ENCODE data around the gene TRIM54.
"Not testable (repeated sequence)": the region's sequence is repeated elsewhere in the genome, so short reads cannot be mapped to it uniquely, and the experiment has no call there.

Gene TRIM54

GRCh38 chr2:27256855-27257454 is 25.3 kb upstream of the TRIM54 start:
- FAIRE-seq (no peak), DNase-seq (ENCODE audit: low spot score) (no peak)

GRCh38 chr2:27258051-27258450 is 24.2 kb upstream of the TRIM54 start:
- DNase-seq (ENCODE audit: low spot score) (no peak), FAIRE-seq (no peak)

GRCh38 chr2:27261241-27261925 is 20.8 kb upstream of the TRIM54 start:
- no peak for FAIRE-seq

GRCh38 chr2:27261926-27262298 is 20.3 kb upstream of the TRIM54 start:
- DNase-seq (ENCODE audit: low spot score): no peak

More at GRCh38 chr2:27261241-27261925, 20.8 kb upstream of the TRIM54 start:
- no peak for DNase-seq (ENCODE audit: low spot score)

GRCh38 chr2:27262379-27263286 is 19.6 kb upstream of the TRIM54 start, which contains the start of gene SLC30A3:
Gene SLC30A3, minus strand, starts transcription at chr2:27263047. Its CDS starts 141 bp downstream, at chr2:27262906.
- FAIRE-seq: no peak

More at GRCh38 chr2:27261926-27262298, 20.3 kb upstream of the TRIM54 start:
- FAIRE-seq: no peak

GRCh38 chr2:27263287-27264252 is 18.7 kb upstream of the TRIM54 start:
- no peak for FAIRE-seq
- no peak for DNase-seq (ENCODE audit: low spot score)

More at GRCh38 chr2:27262379-27263286, 19.6 kb upstream of the TRIM54 start, which contains the start of gene SLC30A3:
- no peak for DNase-seq (ENCODE audit: low spot score)

GRCh38 chr2:27264253-27264752 is 17.9 kb upstream of the TRIM54 start:
- FAIRE-seq (no peak), DNase-seq (ENCODE audit: low spot score) (no peak)

GRCh38 chr2:27264753-27265535 is 17.3 kb upstream of the TRIM54 start:
- no peak for DNase-seq (ENCODE audit: low spot score)
- FAIRE-seq: no peak

GRCh38 chr2:27265536-27265870 is 16.7 kb upstream of the TRIM54 start:
- no peak for FAIRE-seq

GRCh38 chr2:27268296-27268695 is 13.9 kb upstream of the TRIM54 start:
- DNase-seq (ENCODE audit: low spot score); FAIRE-seq: not testable (repeated sequence)

More at GRCh38 chr2:27265536-27265870, 16.7 kb upstream of the TRIM54 start:
- DNase-seq (ENCODE audit: low spot score): no peak

GRCh38 chr2:27270131-27270530 is 12.1 kb upstream of the TRIM54 start:
- DNase-seq (ENCODE audit: low spot score) (no peak), FAIRE-seq (no peak)

GRCh38 chr2:27270670-27271069 is 11.6 kb upstream of the TRIM54 start:
- no peak for FAIRE-seq
- no peak for DNase-seq (ENCODE audit: low spot score)

GRCh38 chr2:27271631-27272340 is 10.4 kb upstream of the TRIM54 start:
- DNase-seq (ENCODE audit: low spot score) (no peak), FAIRE-seq (no peak)

GRCh38 chr2:27272537-27273522 is 9.4 kb upstream of the TRIM54 start:
- not testable (repeated sequence) for FAIRE-seq; DNase-seq (ENCODE audit: low spot score)

GRCh38 chr2:27275211-27276150 is 6.7 kb upstream of the TRIM54 start, which contains the start of gene DNAJC5G:
Gene DNAJC5G, plus strand, starts transcription at chr2:27275433. Its CDS starts 1,296 bp downstream, at chr2:27276729.
- no peak for FAIRE-seq
- DNase-seq (ENCODE audit: low spot score): no peak

GRCh38 chr2:27278010-27278409 is 4.2 kb upstream of the TRIM54 start:
- FAIRE-seq: no peak
- DNase-seq (ENCODE audit: low spot score): no peak

- FAIRE-seq (no peak), DNase-seq (ENCODE audit: low spot score) (no peak)
Observed at GRCh38 chr2:27280826-27281225, 1.4 kb upstream of the TRIM54 start.
